Prostate gland (tissue), 2 donors: ENCODE results near the gene SIM1. TPM values are rescaled to one million over a fixed set of nuclear protein-coding genes. Genes with fewer than 3 reads are reported as not detected.

Experiments used
- DNase-seq: peaks from one replicate; pipeline ENCODE4 v3.0.0-alpha.2; 2019; ENCODE audit warnings: low spot score
- H3K27ac ChIP-seq, 2 donors: fragments of 200-600 bp; sonication (generic); 2 replicates each; pipeline ENCODE4 v1.5.1; 2017 to 2019
- H3K27me3 ChIP-seq: fragments of 200-600 bp; sonication (generic); replicated peaks from 2 replicates; pipeline ENCODE4 v1.5.1; 2019; ENCODE audit not compliant: insufficient read depth
- H3K36me3 ChIP-seq, 2 donors: fragments of 200-600 bp; sonication (generic); 1 replicate in 1 of 2; 2 replicates in 1 of 2; pipeline versions ENCODE4 v1.5.1 to v1.8.1; 2017 to 2019
- H3K4me1 ChIP-seq: fragments of 200-600 bp; sonication (generic); replicated peaks from 2 replicates; pipeline ENCODE4 v1.5.1; 2019
- H3K4me3 ChIP-seq, 2 donors: fragments of 200-600 bp; sonication (generic); 2 replicates each; pipeline ENCODE4 v1.5.1; 2017 to 2019
- H3K9me3 ChIP-seq: fragments of 200-600 bp; sonication (generic); 2 replicates; pipeline ENCODE4 v1.5.1; 2017
- POLR2A ChIP-seq: fragments of 450-650 bp; IDR thresholded peaks from one replicate; pipeline ENCODE4 v1.6.1; 2016; ENCODE audit warnings: antibody characterized with exemption, mild to moderate bottlenecking
- POLR2AphosphoS5 ChIP-seq: sonication (generic); formaldehyde crosslinking; IDR thresholded peaks from one replicate; pipeline ENCODE4 v1.6.1; 2017; ENCODE audit warnings: antibody characterized with exemption
- WGBS: methylation state at CpG from one replicate; pipeline ENCODE4 v1.1.5; 2018; 5-methylcytosine and 5-hydroxymethylcytosine counted together
- intact Hi-C: fragments of 100-400 bp; cut with DNase I; formaldehyde crosslinking; loops from one replicate; pipeline ENCODE4 v1.14.2; 2022
- total RNA-seq, 2 donors: library from RNA; depleted of rRNA; stranded (reverse); fragments of >200 nt; gene quantifications; one replicate each; pipeline ENCODE4 v1.1.0, GENCODE V29; 2016
- TF ChIP-seq, protein P1 (sequence below), 4 experiments: fragments of 200-600 bp in 2 of 4; fragments of 450-650 bp in 2 of 4; sonication (generic) in 2 of 4; IDR thresholded peaks; 1 replicate in 3 of 4; 2 replicates in 1 of 4; pipeline ENCODE4 v1.5.1; 2016 to 2019; ENCODE audit warnings: antibody characterized with exemption in 4 of 4, mild to moderate bottlenecking in 2 of 4, moderate library complexity in 2 of 4

Gene SIM1
- total RNA-seq, 2 donors from 2014 or later: 0.85 TPM; not detected in 1

DNA sequence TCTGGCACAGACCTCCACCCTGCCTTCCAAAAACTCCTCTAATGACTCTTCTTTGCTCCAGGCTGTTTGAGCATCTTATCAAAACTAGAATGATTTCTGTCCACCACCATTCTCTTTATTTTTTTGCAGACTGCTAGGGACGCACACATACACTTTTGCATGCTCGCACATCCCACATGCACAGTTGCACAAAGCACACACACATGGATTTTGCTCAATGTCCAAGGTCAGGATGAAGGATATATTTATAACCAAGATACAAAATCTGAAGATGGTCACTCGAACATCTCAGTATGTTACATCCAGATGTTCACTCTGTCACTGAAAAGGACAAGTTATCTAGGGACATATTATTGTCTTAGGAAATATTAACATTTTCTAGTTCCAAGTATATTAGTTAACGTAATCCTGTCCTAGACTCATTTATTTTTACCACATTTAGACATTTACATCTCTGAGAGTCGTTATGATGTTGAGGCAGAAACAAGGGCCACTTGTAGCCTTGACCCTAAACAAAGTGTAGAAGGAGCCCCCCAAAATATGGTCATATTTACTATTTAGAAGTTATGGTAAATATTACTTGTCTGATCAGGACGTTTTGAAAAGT is 3.4 kb upstream of the SIM1 start:
- intact Hi-C loops: no loop called here
- no peaks in the 10 kb centered on the region for H3K9me3 ChIP-seq
- 23% methylated on average over 6 of the region's 6 CpGs for whole genome bisulfite sequencing

DNA sequence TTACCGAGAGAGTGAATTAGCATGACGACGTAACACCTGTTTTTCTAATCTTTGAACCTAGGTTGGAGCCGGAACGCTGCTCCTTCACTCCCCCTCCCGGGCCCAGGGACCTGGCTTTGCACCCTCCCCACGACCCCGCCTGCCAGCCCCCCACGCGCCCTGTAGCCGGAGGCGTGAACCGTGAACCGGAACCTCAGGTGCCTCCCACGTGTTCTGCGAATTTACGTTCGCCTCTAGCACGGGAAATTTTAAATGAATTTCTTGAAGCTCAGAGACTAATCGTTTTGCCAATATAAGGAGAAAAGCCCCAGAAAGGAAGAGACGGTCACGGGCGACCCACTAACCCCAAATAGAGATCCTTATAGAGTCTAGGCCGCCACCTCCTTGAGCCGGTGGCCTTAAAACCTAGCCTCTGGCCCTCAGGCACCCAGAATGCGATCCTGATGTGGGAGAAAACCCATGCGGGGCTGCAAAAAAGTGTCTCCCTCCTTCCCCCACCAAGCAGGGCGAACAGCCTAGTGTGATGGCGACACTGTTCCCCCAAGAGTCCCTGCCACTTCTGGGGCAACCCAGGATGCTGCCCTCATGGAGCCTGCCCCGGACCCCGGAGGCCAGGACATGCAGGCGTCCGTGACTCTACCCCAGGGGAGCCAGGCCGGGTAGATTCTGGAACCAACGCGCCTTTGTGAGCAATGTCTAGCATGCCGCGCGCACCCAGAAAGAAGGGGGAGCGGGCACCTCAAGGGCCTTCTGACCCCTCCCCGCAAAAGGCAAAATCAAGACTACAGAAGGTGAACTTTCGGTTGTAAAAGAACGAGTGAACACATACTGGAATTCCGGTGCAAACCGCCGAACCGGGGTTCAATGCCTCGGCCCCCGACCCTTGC is 2.7 kb upstream of the SIM1 start:
- DNase-seq: no peak
- intact Hi-C loops: no loop called here

More for the DNA sequence above, 3.4 kb upstream of the SIM1 start:
- H3K4me3 ChIP-seq: no peak overlapping the region
- H3K4me1 ChIP-seq: no peaks in the 10 kb centered on the region
- TF ChIP-seq POLR2A (no peak), POLR2AphosphoS5 (no peak)
- no peak for DNase-seq
- H3K36me3 ChIP-seq: no peaks in the 10 kb centered on the region
- H3K27ac ChIP-seq: no peak overlapping the region
- H3K27me3 ChIP-seq: peaks cover 53% of the 10 kb centered on the region

DNA sequence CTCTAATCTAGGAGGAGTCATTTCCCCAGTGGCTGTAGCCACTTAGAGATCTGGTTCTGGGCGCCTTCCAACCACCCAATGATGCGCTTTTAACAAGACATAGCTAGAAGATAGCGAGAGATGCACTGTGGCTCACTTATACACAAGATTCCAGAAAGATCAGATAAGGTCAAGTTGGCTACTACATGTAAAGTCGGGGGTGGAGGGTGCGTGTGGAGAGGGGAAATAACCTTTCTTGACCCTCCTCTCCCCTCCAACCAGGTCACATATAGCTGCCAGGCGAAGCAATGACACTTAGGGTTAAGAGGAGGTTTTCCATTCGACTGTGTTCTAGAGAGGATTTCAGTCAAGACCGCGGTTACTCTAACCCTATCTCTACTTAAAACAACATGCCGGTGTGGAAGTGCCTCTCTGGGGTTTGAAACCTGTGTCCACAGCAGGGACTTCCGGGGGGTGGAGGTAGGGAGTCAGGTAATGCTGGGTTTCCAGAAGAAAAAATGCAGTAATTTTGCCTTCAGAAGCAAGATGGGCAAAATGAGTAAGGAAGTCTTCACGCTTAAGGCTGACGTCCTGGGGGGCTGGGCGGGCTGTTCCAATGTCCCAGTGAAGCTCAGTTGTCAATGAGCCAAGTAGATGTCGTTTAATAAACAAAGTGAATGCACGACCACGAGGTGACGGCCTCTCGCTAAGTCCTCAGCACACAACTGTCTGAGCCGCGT is 1.8 kb upstream of the SIM1 start:
- no peak for DNase-seq
- H3K36me3 ChIP-seq: no peaks in the 10 kb centered on the region
- H3K4me3 ChIP-seq: no peak overlapping the region
- TF ChIP-seq, protein P1, sequence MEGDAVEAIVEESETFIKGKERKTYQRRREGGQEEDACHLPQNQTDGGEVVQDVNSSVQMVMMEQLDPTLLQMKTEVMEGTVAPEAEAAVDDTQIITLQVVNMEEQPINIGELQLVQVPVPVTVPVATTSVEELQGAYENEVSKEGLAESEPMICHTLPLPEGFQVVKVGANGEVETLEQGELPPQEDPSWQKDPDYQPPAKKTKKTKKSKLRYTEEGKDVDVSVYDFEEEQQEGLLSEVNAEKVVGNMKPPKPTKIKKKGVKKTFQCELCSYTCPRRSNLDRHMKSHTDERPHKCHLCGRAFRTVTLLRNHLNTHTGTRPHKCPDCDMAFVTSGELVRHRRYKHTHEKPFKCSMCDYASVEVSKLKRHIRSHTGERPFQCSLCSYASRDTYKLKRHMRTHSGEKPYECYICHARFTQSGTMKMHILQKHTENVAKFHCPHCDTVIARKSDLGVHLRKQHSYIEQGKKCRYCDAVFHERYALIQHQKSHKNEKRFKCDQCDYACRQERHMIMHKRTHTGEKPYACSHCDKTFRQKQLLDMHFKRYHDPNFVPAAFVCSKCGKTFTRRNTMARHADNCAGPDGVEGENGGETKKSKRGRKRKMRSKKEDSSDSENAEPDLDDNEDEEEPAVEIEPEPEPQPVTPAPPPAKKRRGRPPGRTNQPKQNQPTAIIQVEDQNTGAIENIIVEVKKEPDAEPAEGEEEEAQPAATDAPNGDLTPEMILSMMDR (IDR thresholded peaks at IDR 0.05): no peak
- no peak for TF ChIP-seq POLR2A
- no peak for TF ChIP-seq POLR2AphosphoS5
- H3K4me1 ChIP-seq: no peaks in the 10 kb centered on the region
- 8% methylated on average over 21 of the region's 21 CpGs for WGBS
- no peaks in the 10 kb centered on the region for H3K9me3 ChIP-seq
- intact Hi-C loops: no loop called here
- no peak overlapping the region for H3K27ac ChIP-seq
- peaks cover 57% of the 10 kb centered on the region for H3K27me3 ChIP-seq

More for the DNA sequence above, 2.7 kb upstream of the SIM1 start:
- peaks cover 54% of the 10 kb centered on the region for H3K27me3 ChIP-seq
- H3K4me3 ChIP-seq: no peak overlapping the region
- no peaks in the 10 kb centered on the region for H3K36me3 ChIP-seq
- TF ChIP-seq POLR2A: no peak
- TF ChIP-seq, protein P1 (IDR thresholded peaks at IDR 0.05): no peak
- 7% methylated on average over 49 of the region's 49 CpGs for WGBS
- no peaks in the 10 kb centered on the region for H3K9me3 ChIP-seq
- no peak overlapping the region for H3K27ac ChIP-seq
- H3K4me1 ChIP-seq: no peaks in the 10 kb centered on the region

DNA sequence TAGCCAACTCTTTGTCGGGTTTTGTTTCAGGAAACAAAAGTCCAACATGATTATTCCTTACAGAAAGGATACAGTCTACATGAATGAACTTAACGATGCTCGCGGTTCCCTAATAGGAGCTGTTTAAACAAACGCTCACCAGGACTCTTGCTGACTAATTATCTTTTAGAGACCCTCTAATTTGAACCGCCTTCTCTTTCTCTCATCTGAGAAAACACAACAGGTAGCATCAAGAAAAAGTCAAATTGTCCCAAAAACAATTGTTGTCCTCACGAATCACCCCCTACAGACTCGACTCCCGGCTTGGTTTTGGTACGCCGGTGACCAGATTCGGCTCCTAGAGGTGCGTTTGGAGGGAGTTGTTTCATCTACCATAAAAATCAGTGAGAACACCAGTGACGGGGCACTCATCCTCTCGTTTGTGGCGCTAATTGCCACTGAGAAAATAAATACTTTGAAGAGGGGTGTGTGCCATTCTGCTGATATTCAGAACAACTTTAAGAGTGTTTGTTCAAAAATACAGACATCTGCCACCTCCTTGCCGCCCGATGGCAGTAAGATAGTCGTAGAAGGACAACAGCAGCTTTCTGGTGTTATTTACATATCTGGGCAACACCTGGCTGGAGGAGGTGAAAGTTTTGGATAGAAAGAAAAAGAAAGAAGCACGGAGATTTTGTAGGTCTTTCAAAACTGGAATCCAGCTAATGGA is 1.1 kb upstream of the SIM1 start:
- TF ChIP-seq POLR2AphosphoS5 (no peak), POLR2A (no peak)
- TF ChIP-seq, protein P1 (IDR thresholded peaks at IDR 0.05): no peak
- no peak overlapping the region for H3K4me3 ChIP-seq
- peaks cover 64% of the 10 kb centered on the region for H3K27me3 ChIP-seq
- intact Hi-C loops: no loop called here
- H3K9me3 ChIP-seq: no peaks in the 10 kb centered on the region
- H3K27ac ChIP-seq: no peak overlapping the region
- WGBS: 6% methylated on average over 20 of the region's 20 CpGs
- no peaks in the 10 kb centered on the region for H3K36me3 ChIP-seq
- no peaks in the 10 kb centered on the region for H3K4me1 ChIP-seq
- DNase-seq: no peak
